ENCODE measurements around the gene SLC17A1.
"Not testable (repeated sequence)": the region's sequence is repeated elsewhere in the genome, so short reads cannot be mapped to it uniquely, and the experiment has no call there.

SLC17A1 gene

DNA sequence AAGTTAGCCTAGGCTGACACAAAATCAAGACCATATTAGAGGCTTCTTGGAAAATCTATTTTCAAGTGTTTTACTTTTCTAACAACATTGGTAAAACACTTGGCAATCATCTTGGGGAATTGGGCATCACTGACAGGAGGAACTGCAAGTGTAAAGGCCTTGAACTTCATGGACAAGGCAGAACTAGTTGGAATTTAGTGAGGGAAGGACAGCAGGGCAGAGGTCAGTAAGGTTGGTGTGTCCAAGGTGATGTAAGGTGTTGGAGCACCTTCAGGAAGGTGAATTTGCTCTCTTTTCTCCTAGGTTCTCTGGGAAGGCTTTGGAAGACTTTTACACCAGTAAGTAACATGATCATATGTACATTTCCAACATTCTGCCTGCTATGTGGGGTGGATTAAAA is 78.8 kb downstream of the SLC17A1 start:
- Histone ChIP-seq H3K4me3 (ENCODE audit: low read depth, low read length) (no peak overlapping the region), H3K36me3 (ENCODE audit: control insufficient read depth, insufficient read depth, low read length) (no peaks in the 10 kb centered on the region), H3K4me1 (ENCODE audit: control insufficient read depth, insufficient read depth, low read length) (no peaks in the 10 kb centered on the region), H3K9ac (ENCODE audit: low read depth, low read length) (no peak overlapping the region), H3K27me3 (ENCODE audit: control insufficient read depth, insufficient read depth, low read length) (no peaks in the 10 kb centered on the region), H3K9me3 (ENCODE audit: control insufficient read depth, insufficient read depth, low read length) (no peaks in the 10 kb centered on the region)

DNA sequence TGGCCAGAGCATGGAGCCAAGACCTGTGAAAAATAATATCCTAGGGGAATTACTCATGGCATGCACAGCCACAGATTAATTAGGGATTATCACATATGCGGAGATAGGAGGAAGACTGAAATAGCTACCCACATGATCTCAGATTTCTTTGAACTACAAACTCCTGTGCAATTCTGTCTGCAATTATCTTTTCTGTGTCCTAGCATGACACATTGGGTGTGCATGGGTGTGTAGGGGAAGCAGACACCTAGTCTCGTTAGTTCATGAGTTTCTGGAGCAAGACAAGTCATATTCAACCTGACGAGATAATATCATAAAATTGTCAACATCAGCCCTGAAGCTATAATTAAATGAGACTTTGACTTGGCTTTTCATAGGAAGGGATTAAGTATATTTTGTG is 80.9 kb downstream of the SLC17A1 start:
- Histone ChIP-seq H3K4me3 (ENCODE audit: low read depth, low read length) (no peak overlapping the region), H3K9me3 (ENCODE audit: control insufficient read depth, insufficient read depth, low read length) (no peaks in the 10 kb centered on the region), H3K9ac (ENCODE audit: low read depth, low read length) (no peak overlapping the region), H3K36me3 (ENCODE audit: control insufficient read depth, insufficient read depth, low read length) (no peaks in the 10 kb centered on the region), H3K27me3 (ENCODE audit: control insufficient read depth, insufficient read depth, low read length) (no peaks in the 10 kb centered on the region), H3K4me1 (ENCODE audit: control insufficient read depth, insufficient read depth, low read length) (no peaks in the 10 kb centered on the region)

DNA sequence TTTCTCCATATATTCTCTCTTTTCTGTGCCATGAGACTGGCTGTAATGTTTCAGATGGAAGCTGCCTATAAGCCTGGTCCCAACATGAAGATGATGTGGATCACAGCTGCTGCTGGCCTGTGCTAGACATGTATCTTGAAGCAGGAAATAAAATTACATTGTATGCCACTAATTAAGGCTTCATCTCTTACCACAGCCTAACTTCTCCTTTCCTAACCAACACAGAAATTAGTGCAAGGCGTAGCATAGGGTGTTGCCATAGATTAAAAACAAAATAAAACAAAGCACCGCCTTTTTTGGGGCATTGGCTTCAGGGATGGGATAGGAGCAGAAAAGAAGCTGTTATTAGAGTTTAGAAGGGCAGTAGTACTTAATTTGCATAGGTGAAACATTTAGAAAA is 82.0 kb downstream of the SLC17A1 start:
- Histone ChIP-seq H3K4me3 (ENCODE audit: low read depth, low read length) (no peak overlapping the region), H3K36me3 (ENCODE audit: control insufficient read depth, insufficient read depth, low read length) (no peaks in the 10 kb centered on the region), H3K4me1 (ENCODE audit: control insufficient read depth, insufficient read depth, low read length) (no peaks in the 10 kb centered on the region), H3K9me3 (ENCODE audit: control insufficient read depth, insufficient read depth, low read length) (no peaks in the 10 kb centered on the region), H3K9ac (ENCODE audit: low read depth, low read length) (no peak overlapping the region), H3K27me3 (ENCODE audit: control insufficient read depth, insufficient read depth, low read length) (no peaks in the 10 kb centered on the region)

GRCh38 chr6:25748601-25749517 is 83.0 kb downstream of the SLC17A1 start:
- H3K4me3 ChIP-seq (ENCODE audit: low read depth, low read length); H3K9me3 ChIP-seq (ENCODE audit: control insufficient read depth, insufficient read depth, low read length); H3K36me3 ChIP-seq (ENCODE audit: control insufficient read depth, insufficient read depth, low read length); H3K27me3 ChIP-seq (ENCODE audit: control insufficient read depth, insufficient read depth, low read length); H3K9ac ChIP-seq (ENCODE audit: low read depth, low read length); H3K4me1 ChIP-seq (ENCODE audit: control insufficient read depth, insufficient read depth, low read length): not testable (repeated sequence)

DNA sequence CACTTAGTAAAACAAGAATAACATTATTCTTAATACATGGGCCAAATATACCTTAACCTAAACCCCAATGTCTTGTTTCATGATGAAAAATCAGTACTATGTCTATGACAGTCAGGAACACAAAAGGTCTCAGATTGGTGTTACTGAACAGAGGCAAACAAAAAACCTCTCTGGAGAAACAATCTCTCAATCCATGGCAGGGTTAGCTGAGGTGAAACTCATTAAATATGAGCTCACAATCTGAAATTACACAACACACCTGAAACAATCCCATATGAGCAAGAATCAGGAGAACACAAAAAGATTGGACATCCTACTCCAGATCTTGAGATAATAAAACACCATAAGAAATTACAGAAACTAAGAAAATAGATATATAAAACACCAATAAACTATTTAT is 83.8 kb downstream of the SLC17A1 start:
- no peaks in the 10 kb centered on the region for H3K4me1 ChIP-seq (ENCODE audit: control insufficient read depth, insufficient read depth, low read length)
- H3K27me3 ChIP-seq (ENCODE audit: control insufficient read depth, insufficient read depth, low read length), result no peaks in the 10 kb centered on the region
- H3K9ac ChIP-seq (ENCODE audit: low read depth, low read length), result no peak overlapping the region
- no peak overlapping the region for H3K4me3 ChIP-seq (ENCODE audit: low read depth, low read length)
- no peaks in the 10 kb centered on the region for H3K9me3 ChIP-seq (ENCODE audit: control insufficient read depth, insufficient read depth, low read length)
- no peaks in the 10 kb centered on the region for H3K36me3 ChIP-seq (ENCODE audit: control insufficient read depth, insufficient read depth, low read length)

DNA sequence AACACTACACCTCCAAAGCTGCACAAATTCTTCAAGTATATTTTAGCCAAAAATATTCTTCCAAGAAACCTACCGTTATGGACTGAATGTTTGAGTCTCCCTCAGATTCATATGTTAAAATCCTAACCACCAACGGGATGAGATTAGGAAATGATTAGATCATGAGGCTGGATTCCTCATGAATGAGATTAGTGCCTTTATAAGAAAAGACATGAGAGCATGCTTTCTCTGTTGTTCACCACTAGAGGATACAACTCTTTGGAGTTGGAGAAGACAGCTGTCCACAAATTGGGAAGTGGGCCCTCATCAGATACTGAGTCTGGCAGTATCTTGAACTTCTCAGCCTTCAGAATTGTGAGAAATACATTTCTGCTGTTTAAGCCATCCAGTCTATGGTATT is 84.4 kb downstream of the SLC17A1 start:
- H3K4me1 ChIP-seq (ENCODE audit: control insufficient read depth, insufficient read depth, low read length), result no peaks in the 10 kb centered on the region
- H3K27me3 ChIP-seq (ENCODE audit: control insufficient read depth, insufficient read depth, low read length), result no peaks in the 10 kb centered on the region
- no peak overlapping the region for H3K4me3 ChIP-seq (ENCODE audit: low read depth, low read length)
- H3K9ac ChIP-seq (ENCODE audit: low read depth, low read length), result no peak overlapping the region
- no peaks in the 10 kb centered on the region for H3K9me3 ChIP-seq (ENCODE audit: control insufficient read depth, insufficient read depth, low read length)
- no peaks in the 10 kb centered on the region for H3K36me3 ChIP-seq (ENCODE audit: control insufficient read depth, insufficient read depth, low read length)

DNA sequence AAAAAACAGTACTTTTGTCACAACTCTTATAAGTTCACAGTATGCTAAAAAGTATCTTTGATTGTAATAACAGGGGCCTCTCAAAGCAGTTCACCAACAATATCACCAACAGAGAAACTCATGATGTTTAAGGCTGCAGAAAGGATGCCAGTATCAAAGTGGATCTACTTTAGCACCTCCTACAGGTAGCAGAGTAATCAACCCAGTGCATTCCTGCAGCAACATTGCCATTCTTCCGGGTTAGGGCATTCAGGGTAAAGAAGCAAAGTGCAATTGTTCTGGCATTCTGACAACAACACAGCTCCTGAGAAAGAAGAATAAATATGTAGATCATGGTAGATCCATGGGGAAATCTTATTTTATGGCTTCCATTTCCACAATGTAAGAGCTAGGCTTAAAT is 84.9 kb downstream of the SLC17A1 start:
- no peaks in the 10 kb centered on the region for H3K36me3 ChIP-seq (ENCODE audit: control insufficient read depth, insufficient read depth, low read length)
- H3K4me3 ChIP-seq (ENCODE audit: low read depth, low read length), result no peak overlapping the region
- no peaks in the 10 kb centered on the region for H3K9me3 ChIP-seq (ENCODE audit: control insufficient read depth, insufficient read depth, low read length)
- H3K27me3 ChIP-seq (ENCODE audit: control insufficient read depth, insufficient read depth, low read length), result no peaks in the 10 kb centered on the region
- H3K9ac ChIP-seq (ENCODE audit: low read depth, low read length), result no peak overlapping the region
- no peaks in the 10 kb centered on the region for H3K4me1 ChIP-seq (ENCODE audit: control insufficient read depth, insufficient read depth, low read length)

DNA sequence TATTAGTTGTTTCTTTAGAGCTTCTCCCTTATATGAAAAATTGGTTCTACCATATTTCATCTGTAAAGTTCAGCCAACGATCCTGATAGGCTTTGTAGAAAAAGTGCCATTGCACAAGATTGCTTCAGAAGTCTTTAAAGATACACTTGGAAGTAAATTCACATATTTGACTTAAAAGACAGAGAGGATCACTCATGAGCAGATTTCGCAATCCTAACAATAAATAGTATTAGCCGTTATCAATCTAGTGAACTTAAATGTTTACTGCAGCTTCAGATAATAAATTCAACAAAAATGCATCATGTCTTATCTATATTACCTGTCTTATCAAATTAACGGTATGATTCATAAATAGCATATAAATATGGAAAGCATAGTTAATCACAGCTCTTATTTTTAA is 86.0 kb downstream of the SLC17A1 start:
- H3K4me1 ChIP-seq (ENCODE audit: control insufficient read depth, insufficient read depth, low read length), result no peaks in the 10 kb centered on the region

GRCh38 chr6:25743868-25744267 is 88.0 kb downstream of the SLC17A1 start:
- no peaks in the 10 kb centered on the region for H3K9me3 ChIP-seq (ENCODE audit: control insufficient read depth, insufficient read depth, low read length)
- no peaks in the 10 kb centered on the region for H3K27me3 ChIP-seq (ENCODE audit: control insufficient read depth, insufficient read depth, low read length)
- H3K9ac ChIP-seq (ENCODE audit: low read depth, low read length), result no peak overlapping the region
- no peaks in the 10 kb centered on the region for H3K36me3 ChIP-seq (ENCODE audit: control insufficient read depth, insufficient read depth, low read length)
- H3K4me3 ChIP-seq (ENCODE audit: low read depth, low read length), result no peak overlapping the region
- no peaks in the 10 kb centered on the region for H3K4me1 ChIP-seq (ENCODE audit: control insufficient read depth, insufficient read depth, low read length)

More for the DNA sequence above, 86.0 kb downstream of the SLC17A1 start:
- Histone ChIP-seq H3K4me3 (ENCODE audit: low read depth, low read length) (no peak overlapping the region), H3K9me3 (ENCODE audit: control insufficient read depth, insufficient read depth, low read length) (no peaks in the 10 kb centered on the region), H3K36me3 (ENCODE audit: control insufficient read depth, insufficient read depth, low read length) (no peaks in the 10 kb centered on the region), H3K9ac (ENCODE audit: low read depth, low read length) (no peak overlapping the region), H3K27me3 (ENCODE audit: control insufficient read depth, insufficient read depth, low read length) (no peaks in the 10 kb centered on the region)

DNA sequence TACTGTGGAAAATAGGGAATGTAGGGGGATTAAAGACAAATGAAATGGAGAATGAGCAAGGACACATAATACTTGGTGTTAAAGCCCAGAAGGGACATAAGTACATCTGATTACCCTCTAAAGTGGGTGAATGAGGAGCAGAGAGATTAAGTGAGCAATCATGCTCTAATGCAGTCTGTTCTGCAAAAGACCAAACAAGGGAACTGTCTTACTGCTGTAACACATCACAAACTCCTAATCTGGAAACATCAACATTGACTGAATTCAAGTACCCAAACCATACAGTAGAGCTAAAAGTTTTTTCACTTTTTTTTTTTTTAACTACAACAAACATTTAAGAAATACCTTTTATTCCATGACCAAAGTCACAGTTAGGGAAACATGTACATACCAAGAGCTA is 96.6 kb downstream of the SLC17A1 start:
- Histone ChIP-seq H3K4me3 (ENCODE audit: low read depth, low read length) (no peak overlapping the region), H3K27me3 (ENCODE audit: control insufficient read depth, insufficient read depth, low read length) (no peaks in the 10 kb centered on the region), H3K4me1 (ENCODE audit: control insufficient read depth, insufficient read depth, low read length) (no peaks in the 10 kb centered on the region), H3K36me3 (ENCODE audit: control insufficient read depth, insufficient read depth, low read length) (no peaks in the 10 kb centered on the region), H3K9ac (ENCODE audit: low read depth, low read length) (no peak overlapping the region), H3K9me3 (ENCODE audit: control insufficient read depth, insufficient read depth, low read length) (no peaks in the 10 kb centered on the region)

All from iPS-15b (cell line).